ENCODE measurements around the gene CTNNA2. TPM values are rescaled to one million over a fixed set of nuclear protein-coding genes. Genes with fewer than 3 reads are reported as not detected.
A peak's percentile ranks its signal among the peaks of the same experiment; 100 is the strongest.

The CTNNA2 gene
- total and polyA plus RNA-seq, 9 of the 15 experiments (the other 6 are each of a cell fraction or from before 2014, with no cell fraction given), result 0.03 to 0.40 (median 0.15) TPM

DNA sequence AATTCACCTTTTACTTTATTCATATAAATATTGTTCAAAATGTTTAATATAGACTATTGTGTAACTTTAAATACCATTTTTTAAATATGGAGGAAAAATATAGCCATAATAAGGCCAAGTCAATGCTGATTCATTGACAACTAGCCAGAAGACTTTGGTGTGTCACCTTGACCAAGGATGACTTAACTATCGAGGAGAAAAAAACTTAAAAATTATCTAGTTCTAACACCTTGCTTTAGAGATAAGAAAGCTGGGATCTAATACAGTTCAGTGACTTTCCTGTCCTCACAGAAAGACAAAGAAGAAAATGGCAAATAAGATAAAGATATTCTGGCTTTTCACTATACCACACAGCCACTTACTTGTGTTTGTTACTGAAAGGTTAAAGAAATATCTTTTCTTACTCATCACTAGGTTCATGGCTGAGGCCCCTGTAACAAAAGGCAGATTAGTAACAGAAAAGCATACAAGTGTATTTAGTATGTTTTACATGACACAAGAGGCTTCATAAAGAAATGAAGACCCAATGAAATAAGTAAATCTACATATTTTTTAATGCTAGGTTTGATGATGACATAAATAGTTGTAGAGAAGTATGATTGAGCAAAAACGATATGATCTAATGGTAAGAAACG is 857.6 kb downstream of the CTNNA2 start:
- POLR2A ChIA-PET, result no interaction called here
- no peaks in the 10 kb centered on the region for H3K9me1 ChIP-seq (ENCODE audit: control insufficient read depth, insufficient read depth, low read length)
- H3K4me1 ChIP-seq (replicated peaks in 1 of 2; ENCODE audit: control insufficient read depth in 2 of 2, insufficient read depth in 2 of 2, low read length in 2 of 2), result peaks cover 0 to 23% of the 10 kb centered on the region in 2 experiments; a peak in 2 of 5 replicates
- H3K27me3 ChIP-seq (ENCODE audit: control insufficient read depth in 2 of 2, insufficient read depth in 2 of 2, low read length in 2 of 2), result no peaks in the 10 kb centered on the region
- peak overlapping the region; percentile 67 for H2AFZ ChIP-seq (ENCODE audit: low read depth, low read length)
- CTCF ChIA-PET (ENCODE audit: low intra/inter-chr PET ratio), result no interaction called here
- no peaks in the 10 kb centered on the region for H4K20me1 ChIP-seq (replicated peaks; ENCODE audit: control insufficient read depth, insufficient read depth, low read length)
- H3K79me2 ChIP-seq (ENCODE audit: control insufficient read depth, insufficient read depth, low read length), result no peaks in the 10 kb centered on the region
- intact Hi-C loops (cut with micrococcal nuclease) (no loop called here), in situ Hi-C loops (cut with MboI) (no loop called here)
- peak overlapping the region in 1 of 2 experiments; percentile 55; a peak in 2 of 4 replicates for H3K9ac ChIP-seq (ENCODE audit: insufficient read depth in 1 of 2, low read depth in 2 of 2, low read length in 2 of 2)
- DNase-seq (ENCODE audit: extremely low read depth in 1 of 4, low spot score in 3 of 4) (peak; percentile 58 to 74 (median 62)), FAIRE-seq (peak; percentile 81), ATAC-seq (peak; percentile 86)
- 0% methylated on average over 3 of the region's 3 CpGs for WGBS (ENCODE audit: insufficient coverage, low coverage, missing lambda C conversion rate)
- H3K4me2 ChIP-seq (ENCODE audit: insufficient read depth, low read length), result peak overlapping the region; percentile 68
- H3K4me3 ChIP-seq, result no peak overlapping the region
- BruUV-seq (replicated peaks), result no TSS peak
- no peaks in the 10 kb centered on the region for H3K9me3 ChIP-seq (replicated peaks; ENCODE audit: control insufficient read depth, insufficient read depth, low read depth, low read length)
- no peaks in the 10 kb centered on the region for H3K36me3 ChIP-seq (ENCODE audit: control insufficient read depth, insufficient read depth, low read length)
- peak overlapping the region; percentile 82 for H3K27ac ChIP-seq (ENCODE audit: extremely low read depth, low read depth, low read length)
- TF ChIP-seq SMAD3 (CRISPR knock-in tag; conservative IDR thresholded peaks at IDR 0.05) (no peak), EP300 (IDR thresholded peaks at IDR 0.05; ENCODE audit: low read length) (peak; percentile 94), ZNF232 (CRISPR knock-in tag; IDR thresholded peaks at IDR 0.05) (no peak), ZNF696 (CRISPR knock-in tag; conservative IDR thresholded peaks at IDR 0.05) (no peak), RBM34 (IDR thresholded peaks at IDR 0.05; ENCODE audit: borderline replicate concordance, insufficient read depth, low read length) (no peak), CBX1 (IDR thresholded peaks at IDR 0.05; ENCODE audit: low read depth) (no peak), ZNF384 (IDR thresholded peaks at IDR 0.05; ENCODE audit: low read depth, low read length) (peak; percentile 88), MIER1 (IDR thresholded peaks at IDR 0.05; ENCODE audit: low read depth) (no peak), SMAD4 (CRISPR knock-in tag; conservative IDR thresholded peaks at IDR 0.05) (peak; percentile 54), STAT5A (IDR thresholded peaks at IDR 0.05; ENCODE audit: borderline replicate concordance, low read length) (peak; percentile 74), ZNF12 (CRISPR knock-in tag; IDR thresholded peaks at IDR 0.05) (no peak), MEF2A (IDR thresholded peaks at IDR 0.05; ENCODE audit: control insufficient read depth, low read depth, low read length) (no peak), ZNF57 (CRISPR knock-in tag; IDR thresholded peaks at IDR 0.05) (no peak), NR3C1 (CRISPR knock-in tag; IDR thresholded peaks at IDR 0.05) (no peak), CC2D1A (IDR thresholded peaks at IDR 0.05) (peak; percentile 73; the same call in 1 of the 2 replicates), HNRNPK (IDR thresholded peaks at IDR 0.05; ENCODE audit: low read depth, low read length, poor library complexity, severe bottlenecking) (no peak), NCOA1 (IDR thresholded peaks at IDR 0.05; ENCODE audit: low read depth) (peak; percentile 72; the same call in 1 of the 2 replicates), ZNF212 (CRISPR knock-in tag; IDR thresholded peaks at IDR 0.05) (no peak), ESRRB (CRISPR knock-in tag; IDR thresholded peaks at IDR 0.05; ENCODE audit: borderline replicate concordance) (no peak), DMBX1 (CRISPR knock-in tag; IDR thresholded peaks at IDR 0.05; ENCODE audit: borderline replicate concordance) (peak; percentile 21; the same call in 1 of the 2 replicates), HDAC2 (IDR thresholded peaks at IDR 0.05) (peak; percentile 49; the same call in 1 of the 2 replicates), BHLHE40 (IDR thresholded peaks at IDR 0.05; ENCODE audit: low read length) (no peak), FOXK1 (CRISPR knock-in tag; IDR thresholded peaks at IDR 0.05; ENCODE audit: borderline replicate concordance) (no peak), PCBP1 (IDR thresholded peaks at IDR 0.05; ENCODE audit: low read depth, low read length, poor library complexity, severe bottlenecking) (no peak)
- TF ChIP-seq, protein P1, sequence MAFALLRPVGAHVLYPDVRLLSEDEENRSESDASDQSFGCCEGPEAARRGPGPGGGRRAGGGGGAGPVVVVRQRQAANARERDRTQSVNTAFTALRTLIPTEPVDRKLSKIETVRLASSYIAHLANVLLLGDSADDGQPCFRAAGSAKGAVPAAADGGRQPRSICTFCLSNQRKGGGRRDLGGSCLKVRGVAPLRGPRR (CRISPR knock-in tag; IDR thresholded peaks at IDR 0.05), result no peak

Measured in K562 (cell line).